ENCODE data around the gene APRT.

The APRT gene

DNA sequence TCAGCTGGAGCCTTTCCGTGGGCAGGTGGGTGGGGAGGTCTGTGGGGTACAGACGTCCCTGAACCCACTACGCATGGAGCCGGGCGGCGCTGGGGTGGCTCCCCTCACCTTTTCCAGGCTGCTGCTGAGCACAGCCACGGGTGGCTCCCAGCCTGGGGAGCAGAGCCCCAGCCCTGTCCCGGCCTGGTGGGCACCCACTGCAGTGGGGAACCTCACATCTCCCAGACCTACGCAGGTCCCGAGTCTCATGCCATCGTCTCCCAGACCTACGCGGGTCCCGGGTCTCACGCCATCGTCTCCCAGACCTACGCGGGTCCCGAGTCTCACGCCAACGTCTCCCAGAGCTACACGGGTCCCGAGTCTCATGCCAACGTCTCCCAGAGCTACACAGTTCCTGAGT is 17.0 kb upstream of the APRT start:
- Histone ChIP-seq H3K4me3 (replicated peaks; ENCODE audit: insufficient read depth, low read length) (no peak overlapping the region), H3K27ac (replicated peaks) (no peak overlapping the region), H3K27me3 (ENCODE audit: insufficient read depth, poor library complexity, severe bottlenecking) (no peaks in the 10 kb centered on the region)
- no peak for DNase-seq (ENCODE audit: low read depth in 1 of 2, low spot score in 1 of 2)
- TF ChIP-seq SPI1 (IDR thresholded peaks at IDR 0.05; ENCODE audit: borderline replicate concordance, low read depth) (no peak), GABPA (IDR thresholded peaks at IDR 0.05; ENCODE audit: low read depth) (no peak), POLR2AphosphoS5 (IDR thresholded peaks at IDR 0.05; ENCODE audit: low read depth) (no peak)
- TF ChIP-seq, protein P1, sequence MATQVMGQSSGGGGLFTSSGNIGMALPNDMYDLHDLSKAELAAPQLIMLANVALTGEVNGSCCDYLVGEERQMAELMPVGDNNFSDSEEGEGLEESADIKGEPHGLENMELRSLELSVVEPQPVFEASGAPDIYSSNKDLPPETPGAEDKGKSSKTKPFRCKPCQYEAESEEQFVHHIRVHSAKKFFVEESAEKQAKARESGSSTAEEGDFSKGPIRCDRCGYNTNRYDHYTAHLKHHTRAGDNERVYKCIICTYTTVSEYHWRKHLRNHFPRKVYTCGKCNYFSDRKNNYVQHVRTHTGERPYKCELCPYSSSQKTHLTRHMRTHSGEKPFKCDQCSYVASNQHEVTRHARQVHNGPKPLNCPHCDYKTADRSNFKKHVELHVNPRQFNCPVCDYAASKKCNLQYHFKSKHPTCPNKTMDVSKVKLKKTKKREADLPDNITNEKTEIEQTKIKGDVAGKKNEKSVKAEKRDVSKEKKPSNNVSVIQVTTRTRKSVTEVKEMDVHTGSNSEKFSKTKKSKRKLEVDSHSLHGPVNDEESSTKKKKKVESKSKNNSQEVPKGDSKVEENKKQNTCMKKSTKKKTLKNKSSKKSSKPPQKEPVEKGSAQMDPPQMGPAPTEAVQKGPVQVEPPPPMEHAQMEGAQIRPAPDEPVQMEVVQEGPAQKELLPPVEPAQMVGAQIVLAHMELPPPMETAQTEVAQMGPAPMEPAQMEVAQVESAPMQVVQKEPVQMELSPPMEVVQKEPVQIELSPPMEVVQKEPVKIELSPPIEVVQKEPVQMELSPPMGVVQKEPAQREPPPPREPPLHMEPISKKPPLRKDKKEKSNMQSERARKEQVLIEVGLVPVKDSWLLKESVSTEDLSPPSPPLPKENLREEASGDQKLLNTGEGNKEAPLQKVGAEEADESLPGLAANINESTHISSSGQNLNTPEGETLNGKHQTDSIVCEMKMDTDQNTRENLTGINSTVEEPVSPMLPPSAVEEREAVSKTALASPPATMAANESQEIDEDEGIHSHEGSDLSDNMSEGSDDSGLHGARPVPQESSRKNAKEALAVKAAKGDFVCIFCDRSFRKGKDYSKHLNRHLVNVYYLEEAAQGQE (IDR thresholded peaks at IDR 0.05; ENCODE audit: insufficient replicate concordance, low read depth) = no peak
- TF ChIP-seq, protein P2, sequence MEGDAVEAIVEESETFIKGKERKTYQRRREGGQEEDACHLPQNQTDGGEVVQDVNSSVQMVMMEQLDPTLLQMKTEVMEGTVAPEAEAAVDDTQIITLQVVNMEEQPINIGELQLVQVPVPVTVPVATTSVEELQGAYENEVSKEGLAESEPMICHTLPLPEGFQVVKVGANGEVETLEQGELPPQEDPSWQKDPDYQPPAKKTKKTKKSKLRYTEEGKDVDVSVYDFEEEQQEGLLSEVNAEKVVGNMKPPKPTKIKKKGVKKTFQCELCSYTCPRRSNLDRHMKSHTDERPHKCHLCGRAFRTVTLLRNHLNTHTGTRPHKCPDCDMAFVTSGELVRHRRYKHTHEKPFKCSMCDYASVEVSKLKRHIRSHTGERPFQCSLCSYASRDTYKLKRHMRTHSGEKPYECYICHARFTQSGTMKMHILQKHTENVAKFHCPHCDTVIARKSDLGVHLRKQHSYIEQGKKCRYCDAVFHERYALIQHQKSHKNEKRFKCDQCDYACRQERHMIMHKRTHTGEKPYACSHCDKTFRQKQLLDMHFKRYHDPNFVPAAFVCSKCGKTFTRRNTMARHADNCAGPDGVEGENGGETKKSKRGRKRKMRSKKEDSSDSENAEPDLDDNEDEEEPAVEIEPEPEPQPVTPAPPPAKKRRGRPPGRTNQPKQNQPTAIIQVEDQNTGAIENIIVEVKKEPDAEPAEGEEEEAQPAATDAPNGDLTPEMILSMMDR (IDR thresholded peaks at IDR 0.05; ENCODE audit: insufficient read depth, low read length) = no peak

DNA sequence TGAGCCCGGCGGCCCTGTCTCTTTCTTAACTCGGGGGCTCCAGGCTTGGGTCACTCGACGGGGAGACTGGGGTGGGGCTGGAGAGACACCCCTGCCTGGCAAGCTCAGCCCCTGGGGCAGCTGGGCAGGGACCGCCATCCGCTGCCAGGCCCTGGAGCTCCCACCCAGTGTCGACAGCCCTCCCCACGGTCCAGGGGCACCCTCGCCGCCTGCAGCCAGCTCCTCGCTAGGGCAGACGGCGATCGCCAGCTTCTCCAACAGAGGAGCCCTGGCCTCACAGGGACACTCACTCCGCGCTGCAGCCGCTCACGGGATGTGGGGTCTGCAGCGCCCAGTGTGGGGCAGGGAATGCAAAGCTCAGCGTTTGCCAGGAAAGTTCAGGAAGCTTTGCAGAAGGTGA is 16.0 kb upstream of the APRT start:
- no peak for TF ChIP-seq GABPA (IDR thresholded peaks at IDR 0.05; ENCODE audit: low read depth)
- TF ChIP-seq POLR2AphosphoS5 (IDR thresholded peaks at IDR 0.05; ENCODE audit: low read depth) = no peak
- TF ChIP-seq SPI1 (IDR thresholded peaks at IDR 0.05; ENCODE audit: borderline replicate concordance, low read depth) = no peak
- TF ChIP-seq, protein P2 (IDR thresholded peaks at IDR 0.05; ENCODE audit: insufficient read depth, low read length) = no peak
- TF ChIP-seq, protein P1 (IDR thresholded peaks at IDR 0.05; ENCODE audit: insufficient replicate concordance, low read depth) = no peak
- H3K27me3 ChIP-seq (ENCODE audit: insufficient read depth, poor library complexity, severe bottlenecking) = no peaks in the 10 kb centered on the region
- no peak for DNase-seq (ENCODE audit: low read depth in 1 of 2, low spot score in 1 of 2)
- no peak overlapping the region for H3K27ac ChIP-seq (replicated peaks)
- H3K4me3 ChIP-seq (replicated peaks; ENCODE audit: insufficient read depth, low read length) = no peak overlapping the region

DNA sequence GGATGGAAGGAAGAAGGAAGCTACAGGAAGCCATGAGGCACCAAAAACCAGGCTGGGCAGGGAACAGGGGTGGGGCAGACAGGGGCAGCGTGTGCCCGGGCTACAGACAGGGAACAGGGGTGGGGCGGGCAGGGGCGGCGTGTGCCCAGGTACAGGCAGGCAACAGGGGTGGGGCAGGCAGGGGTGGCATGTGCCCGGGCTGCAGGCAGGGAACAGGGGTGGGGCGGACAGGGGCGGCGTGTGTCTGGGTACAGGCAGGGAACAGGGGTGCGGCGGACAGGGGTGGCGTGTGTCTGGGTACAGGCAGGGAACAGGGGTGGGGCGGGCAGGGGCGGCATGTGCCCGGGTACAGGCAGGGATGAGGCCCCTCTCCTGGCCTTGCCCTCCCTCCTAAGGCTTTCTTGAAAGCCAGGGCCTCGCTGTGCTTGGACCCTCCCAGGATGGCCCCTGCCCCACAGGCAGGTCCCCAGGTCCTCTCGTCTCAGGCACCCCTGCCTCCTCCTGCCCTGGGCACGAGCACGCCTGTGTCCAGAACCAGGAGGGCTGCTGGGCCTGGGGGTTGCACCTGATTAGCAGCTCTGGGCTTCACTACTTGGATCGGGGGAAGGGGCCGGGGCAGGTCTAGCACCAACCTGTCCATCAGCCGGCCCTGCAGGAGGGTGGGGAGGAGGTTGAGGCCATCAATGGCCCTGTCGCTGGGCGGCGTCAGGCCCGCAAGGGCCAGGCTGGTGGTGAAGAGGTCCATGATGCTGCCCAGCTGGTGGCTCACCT is 14.5 kb upstream of the APRT start:
- Histone ChIP-seq H3K27me3 (ENCODE audit: insufficient read depth, poor library complexity, severe bottlenecking) (no peaks in the 10 kb centered on the region), H3K4me3 (replicated peaks; ENCODE audit: insufficient read depth, low read length) (no peak overlapping the region), H3K27ac (replicated peaks) (no peak overlapping the region)
- no peak for DNase-seq (ENCODE audit: low read depth in 1 of 2, low spot score in 1 of 2)
- TF ChIP-seq POLR2AphosphoS5 (IDR thresholded peaks at IDR 0.05; ENCODE audit: low read depth) (no peak), SPI1 (IDR thresholded peaks at IDR 0.05; ENCODE audit: borderline replicate concordance, low read depth) (no peak), GABPA (IDR thresholded peaks at IDR 0.05; ENCODE audit: low read depth) (no peak)
- TF ChIP-seq, protein P1 (IDR thresholded peaks at IDR 0.05; ENCODE audit: insufficient replicate concordance, low read depth) = no peak
- TF ChIP-seq, protein P2 (IDR thresholded peaks at IDR 0.05; ENCODE audit: insufficient read depth, low read length) = no peak
